Activated T-cell treated with anti-CD3 and anti-CD28 coated beads, Interleukin-2, amount 50 U/mL, for 24 hours (primary cell): Measurements from ENCODE around the gene APOC1.
"Not testable (repeated sequence)": the region's sequence is repeated elsewhere in the genome, so short reads cannot be mapped to it uniquely, and the experiment has no call there.

ENCODE experiments used
- DNase-seq: peaks from one replicate; pipeline ENCODE4 v3.0.0-alpha.2; 2020
- H3K27ac Mint-ChIP-seq: 2 replicates; pipeline ENCODE4 v1.8.0; 2020; ENCODE audit warnings: mild to moderate bottlenecking, mixed read lengths
- H3K27me3 Mint-ChIP-seq: 2 replicates; pipeline ENCODE4 v1.8.0; 2020; ENCODE audit warnings: mixed read lengths
- H3K36me3 Mint-ChIP-seq: 2 replicates; pipeline ENCODE4 v1.8.0; 2020; ENCODE audit warnings: low read depth, mixed read lengths
- H3K4me1 Mint-ChIP-seq: 2 replicates; pipeline ENCODE4 v1.8.0; 2020; ENCODE audit warnings: low read depth, mixed read lengths
- H3K4me3 Mint-ChIP-seq: 2 replicates; pipeline ENCODE4 v1.8.0; 2020; ENCODE audit warnings: mild to moderate bottlenecking, moderate library complexity, mixed read lengths
- H3K9me3 Mint-ChIP-seq: 2 replicates; pipeline ENCODE4 v1.8.0; 2020; ENCODE audit warnings: mixed read lengths

The APOC1 gene

GRCh38 chr19:44924243-44924725 lies 9.9 kb downstream of the APOC1 start:
- Mint-ChIP-seq H3K27me3 (peaks cover 27% of the 10 kb centered on the region), H3K27ac (no peak overlapping the region), H3K9me3 (no peaks in the 10 kb centered on the region), H3K4me3 (no peak overlapping the region), H3K36me3 (no peaks in the 10 kb centered on the region), H3K4me1 (peaks cover 5% of the 10 kb centered on the region)
- no peak for DNase-seq

- H3K27me3 Mint-ChIP-seq = peaks cover 27% of the 10 kb centered on the region
- no peaks in the 10 kb centered on the region for H3K9me3 Mint-ChIP-seq
- no peak overlapping the region for H3K4me3 Mint-ChIP-seq
- no peaks in the 10 kb centered on the region for H3K36me3 Mint-ChIP-seq
- no peak overlapping the region for H3K27ac Mint-ChIP-seq
- peaks cover 5% of the 10 kb centered on the region for H3K4me1 Mint-ChIP-seq
- no peak for DNase-seq
These were observed 10.9 kb downstream of the APOC1 start for GRCh38 chr19:44925114-44925891.

DNA sequence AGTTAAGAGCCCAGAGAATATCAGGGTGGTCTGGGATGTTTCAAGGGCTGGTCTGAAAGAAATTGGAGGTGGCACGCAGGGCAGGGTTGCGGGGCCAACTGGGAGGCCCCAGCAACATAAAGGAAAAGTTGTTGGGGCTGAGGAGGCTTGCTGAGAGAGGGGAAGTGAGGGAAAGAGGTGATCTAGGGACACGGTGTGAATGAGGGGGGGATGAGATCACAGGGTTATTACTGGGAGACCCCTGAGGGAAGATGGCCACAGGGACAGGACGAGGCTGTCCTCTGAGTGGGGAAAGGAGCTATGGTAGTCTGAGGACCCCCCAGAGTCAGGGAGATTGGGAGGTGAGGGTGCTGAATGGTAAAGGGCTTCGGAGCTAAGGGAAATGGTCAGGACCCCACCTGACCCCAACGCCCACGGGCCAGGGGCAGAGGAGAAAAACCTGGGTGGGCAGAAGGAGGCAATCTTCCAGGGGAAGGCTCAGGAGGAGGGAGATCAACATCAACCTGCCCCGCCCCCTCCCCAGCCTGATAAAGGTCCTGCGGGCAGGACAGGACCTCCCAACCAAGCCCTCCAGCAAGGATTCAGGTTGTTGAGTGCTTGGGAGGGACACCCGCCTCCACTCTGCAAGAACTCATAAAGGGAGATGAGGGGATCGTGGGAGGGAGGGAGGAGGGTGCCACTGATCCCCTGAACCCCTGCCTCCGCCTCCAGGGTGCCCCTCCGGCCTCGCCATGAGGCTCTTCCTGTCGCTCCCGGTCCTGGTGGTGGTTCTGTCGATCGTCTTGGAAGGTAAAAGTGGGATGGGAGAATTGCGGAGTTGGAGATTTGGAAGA lies 12.1 kb downstream of the APOC1 start:
- H3K4me3 Mint-ChIP-seq = peak overlapping the region; percentile 38
- H3K9me3 Mint-ChIP-seq, DNase-seq, H3K27ac Mint-ChIP-seq, H3K4me1 Mint-ChIP-seq, H3K36me3 Mint-ChIP-seq: not testable (repeated sequence)
- peaks cover 27% of the 10 kb centered on the region for H3K27me3 Mint-ChIP-seq

DNA sequence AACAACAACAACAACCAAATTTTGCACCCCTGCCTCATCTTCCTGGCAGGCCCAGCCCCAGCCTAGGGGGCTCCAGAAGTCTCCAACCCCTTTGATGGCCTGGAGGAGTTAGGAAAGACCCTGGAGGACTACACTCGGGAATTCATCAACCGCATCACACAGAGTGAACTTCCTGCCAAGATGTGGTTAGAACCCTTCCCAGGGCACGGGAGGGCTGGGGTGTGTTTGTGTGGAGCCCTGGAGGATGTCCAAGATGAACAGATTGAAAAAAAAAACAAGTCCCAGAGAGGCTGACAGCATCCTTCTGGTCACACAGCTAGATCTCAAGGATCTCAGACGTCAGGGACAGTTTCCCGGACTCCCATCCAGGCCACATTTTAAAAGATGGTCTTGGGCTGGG lies 13.3 kb downstream of the APOC1 start:
- H3K9me3 Mint-ChIP-seq = no peaks in the 10 kb centered on the region
- no peaks in the 10 kb centered on the region for H3K36me3 Mint-ChIP-seq
- H3K27ac Mint-ChIP-seq = no peak overlapping the region
- no peak overlapping the region for H3K4me3 Mint-ChIP-seq
- no peak for DNase-seq
- peaks cover 5% of the 10 kb centered on the region for H3K4me1 Mint-ChIP-seq
- H3K27me3 Mint-ChIP-seq = peaks cover 27% of the 10 kb centered on the region

DNA sequence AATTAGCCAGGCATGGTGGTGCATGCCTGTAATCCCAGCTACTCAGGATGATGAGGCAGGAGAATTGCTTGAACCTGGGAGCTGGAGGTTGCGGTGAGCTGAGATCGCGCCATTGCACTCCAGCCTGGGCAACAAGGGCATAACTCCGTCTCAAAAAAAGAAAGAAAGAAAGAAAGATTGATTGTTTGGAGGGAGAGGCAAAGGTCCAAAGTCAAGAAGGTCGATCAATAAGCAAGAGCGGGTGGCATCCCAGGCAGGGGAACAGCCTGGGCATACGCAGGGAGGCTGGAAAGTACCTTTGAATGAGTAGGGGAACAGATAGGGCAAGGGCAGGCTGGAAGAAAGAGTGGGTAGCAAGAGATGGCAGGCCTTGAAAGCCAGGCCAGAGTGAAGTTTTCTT lies 15.7 kb downstream of the APOC1 start:
- Mint-ChIP-seq H3K27me3 (peaks cover 26% of the 10 kb centered on the region), H3K36me3 (no peaks in the 10 kb centered on the region), H3K4me3 (no peak overlapping the region), H3K9me3 (no peaks in the 10 kb centered on the region), H3K4me1 (peaks cover 5% of the 10 kb centered on the region), H3K27ac (no peak overlapping the region)
- no peak for DNase-seq

DNA sequence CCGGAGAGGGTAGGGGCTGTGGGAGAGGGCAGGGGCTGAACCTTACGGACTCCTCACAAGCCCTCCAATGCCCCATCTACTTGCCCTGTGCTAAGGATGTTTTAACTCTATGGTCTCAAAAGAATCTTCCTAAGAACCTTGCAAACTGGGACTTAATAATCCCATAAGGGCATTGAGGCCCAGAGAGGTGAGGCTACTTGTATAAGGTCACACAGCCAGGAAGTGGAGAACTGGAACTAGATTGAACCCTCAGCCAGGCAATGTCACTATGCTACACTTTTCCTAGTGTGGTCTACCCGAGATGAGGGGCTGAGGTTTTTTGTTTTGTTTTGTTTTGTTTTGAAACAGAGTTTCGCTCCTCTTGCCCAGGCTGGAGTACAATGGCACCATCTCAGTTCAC lies 17.1 kb downstream of the APOC1 start:
- no peaks in the 10 kb centered on the region for H3K9me3 Mint-ChIP-seq
- no peak overlapping the region for H3K4me3 Mint-ChIP-seq
- H3K27me3 Mint-ChIP-seq = peaks cover 11% of the 10 kb centered on the region
- peaks cover 5% of the 10 kb centered on the region for H3K4me1 Mint-ChIP-seq
- no peaks in the 10 kb centered on the region for H3K36me3 Mint-ChIP-seq
- H3K27ac Mint-ChIP-seq = no peak overlapping the region
- no peak for DNase-seq

DNA sequence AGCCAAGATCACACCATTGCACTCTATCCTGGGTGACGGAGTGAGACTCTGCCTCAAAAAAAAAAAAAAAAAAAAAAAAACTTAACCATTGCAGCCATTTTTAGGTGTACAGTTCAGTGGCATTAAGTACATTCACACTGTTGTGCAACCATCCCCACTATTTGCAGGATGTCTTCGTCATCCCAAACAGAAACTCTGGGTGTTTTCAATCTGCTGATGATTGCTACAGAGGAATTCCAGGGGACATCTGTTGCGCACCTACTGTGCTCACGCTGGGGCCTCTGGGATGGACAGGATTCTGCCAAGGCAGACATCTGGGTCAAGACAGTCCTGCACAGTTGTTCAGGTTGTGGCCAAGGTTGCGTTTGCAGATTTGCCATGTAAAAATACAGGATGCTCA lies 25.3 kb downstream of the APOC1 start:
- H3K4me1 Mint-ChIP-seq = no peaks in the 10 kb centered on the region
- H3K9me3 Mint-ChIP-seq = no peaks in the 10 kb centered on the region
- DNase-seq = no peak
- no peaks in the 10 kb centered on the region for H3K27me3 Mint-ChIP-seq
- H3K27ac Mint-ChIP-seq = no peak overlapping the region
- no peaks in the 10 kb centered on the region for H3K36me3 Mint-ChIP-seq
- no peak overlapping the region for H3K4me3 Mint-ChIP-seq

GRCh38 chr19:44942067-44942571 lies 27.7 kb downstream of the APOC1 start, which contains the start of gene APOC4:
TSS of gene APOC4 (plus strand) at chr19:44942237. CDS start at chr19:44942278, 41 bp downstream.
- no peaks in the 10 kb centered on the region for H3K36me3 Mint-ChIP-seq
- no peaks in the 10 kb centered on the region for H3K4me1 Mint-ChIP-seq
- no peak within 1 kb of the TSS for H3K4me3 Mint-ChIP-seq
- DNase-seq = no peak
- no peaks in the 10 kb centered on the region for H3K27me3 Mint-ChIP-seq
- H3K27ac Mint-ChIP-seq = no peak within 1 kb of the TSS
- H3K9me3 Mint-ChIP-seq = no peaks in the 10 kb centered on the region

DNA sequence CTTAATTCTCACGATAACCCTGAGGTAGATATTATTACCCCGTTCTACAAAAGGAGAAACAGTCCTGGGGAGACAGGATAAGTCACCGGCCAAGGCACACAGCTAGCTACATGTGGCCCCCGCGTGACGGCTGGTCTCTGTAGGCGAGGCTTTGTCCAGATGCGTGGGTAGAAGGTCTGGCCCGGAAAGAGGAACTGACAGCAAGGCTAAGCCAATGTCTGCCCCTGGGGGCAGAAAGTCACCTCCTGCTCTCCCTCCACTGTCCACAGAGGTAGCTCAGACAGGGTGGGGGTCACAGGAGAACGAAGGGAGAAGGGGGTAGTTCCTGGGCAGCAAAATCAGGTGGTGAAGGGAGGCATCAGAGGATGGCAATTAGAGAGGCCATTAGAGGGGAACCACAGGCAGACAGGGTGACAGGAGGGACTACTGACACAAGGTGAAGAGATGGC lies 29.4 kb downstream of the APOC1 start:
- no peaks in the 10 kb centered on the region for H3K27me3 Mint-ChIP-seq
- H3K4me3 Mint-ChIP-seq = no peak overlapping the region
- no peaks in the 10 kb centered on the region for H3K9me3 Mint-ChIP-seq
- no peak overlapping the region for H3K27ac Mint-ChIP-seq
- H3K36me3 Mint-ChIP-seq = no peaks in the 10 kb centered on the region
- no peak for DNase-seq
- H3K4me1 Mint-ChIP-seq = no peaks in the 10 kb centered on the region

- Mint-ChIP-seq H3K36me3 (peaks cover 5% of the 10 kb centered on the region), H3K4me1 (no peaks in the 10 kb centered on the region), H3K27me3 (no peaks in the 10 kb centered on the region), H3K9me3 (no peaks in the 10 kb centered on the region), H3K27ac (no peak overlapping the region), H3K4me3 (no peak overlapping the region)
- no peak for DNase-seq
These were observed 32.7 kb downstream of the APOC1 start for GRCh38 chr19:44947041-44947581.

DNA sequence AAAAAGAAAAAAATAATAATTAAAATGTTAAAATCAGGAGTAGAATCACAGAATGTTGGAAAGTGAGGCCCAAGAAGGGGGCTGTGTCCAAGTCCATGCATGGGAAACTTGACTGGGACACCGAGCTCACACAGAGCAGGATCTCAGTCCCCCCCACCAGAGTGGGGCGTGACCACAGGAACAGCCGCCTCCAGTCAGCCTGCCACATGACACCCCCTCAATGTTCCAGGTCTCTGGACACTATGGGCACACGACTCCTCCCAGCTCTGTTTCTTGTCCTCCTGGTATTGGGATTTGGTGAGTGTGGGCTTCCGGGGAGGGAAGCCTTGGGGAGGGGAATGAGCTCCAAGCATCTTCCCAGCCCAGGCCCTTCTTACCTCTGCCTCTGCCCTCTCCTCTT lies 33.8 kb downstream of the APOC1 start:
- peak overlapping the region; percentile 37 for H3K27ac Mint-ChIP-seq
- H3K9me3 Mint-ChIP-seq = no peaks in the 10 kb centered on the region
- H3K4me3 Mint-ChIP-seq = no peak overlapping the region
- DNase-seq = no peak
- peaks cover 5% of the 10 kb centered on the region for H3K36me3 Mint-ChIP-seq
- H3K27me3 Mint-ChIP-seq = no peaks in the 10 kb centered on the region
- no peaks in the 10 kb centered on the region for H3K4me1 Mint-ChIP-seq

DNA sequence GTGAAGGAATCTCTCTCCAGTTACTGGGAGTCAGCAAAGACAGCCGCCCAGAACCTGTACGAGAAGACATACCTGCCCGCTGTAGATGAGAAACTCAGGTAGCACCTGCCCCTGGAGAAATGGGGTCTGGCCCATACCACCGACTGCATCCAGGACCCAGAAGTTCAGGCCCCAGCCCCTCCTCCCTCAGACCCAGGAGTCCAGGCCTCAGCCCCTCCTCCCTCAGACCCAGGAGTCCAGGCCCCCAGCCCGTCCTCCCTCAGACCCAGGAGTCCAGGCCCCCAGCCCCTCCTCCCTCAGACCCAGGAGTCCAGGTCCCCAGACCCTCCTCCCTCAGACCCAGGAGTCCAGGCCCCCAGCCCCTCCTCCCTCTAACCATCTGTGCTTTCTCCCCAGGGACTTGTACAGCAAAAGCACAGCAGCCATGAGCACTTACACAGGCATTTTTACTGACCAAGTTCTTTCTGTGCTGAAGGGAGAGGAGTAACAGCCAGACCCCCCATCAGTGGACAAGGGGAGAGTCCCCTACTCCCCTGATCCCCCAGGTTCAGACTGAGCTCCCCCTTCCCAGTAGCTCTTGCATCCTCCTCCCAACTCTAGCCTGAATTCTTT lies 34.5 kb downstream of the APOC1 start:
- H3K36me3 Mint-ChIP-seq = peaks cover 5% of the 10 kb centered on the region
- H3K27ac Mint-ChIP-seq = no peak overlapping the region
- no peaks in the 10 kb centered on the region for H3K9me3 Mint-ChIP-seq

DNA sequence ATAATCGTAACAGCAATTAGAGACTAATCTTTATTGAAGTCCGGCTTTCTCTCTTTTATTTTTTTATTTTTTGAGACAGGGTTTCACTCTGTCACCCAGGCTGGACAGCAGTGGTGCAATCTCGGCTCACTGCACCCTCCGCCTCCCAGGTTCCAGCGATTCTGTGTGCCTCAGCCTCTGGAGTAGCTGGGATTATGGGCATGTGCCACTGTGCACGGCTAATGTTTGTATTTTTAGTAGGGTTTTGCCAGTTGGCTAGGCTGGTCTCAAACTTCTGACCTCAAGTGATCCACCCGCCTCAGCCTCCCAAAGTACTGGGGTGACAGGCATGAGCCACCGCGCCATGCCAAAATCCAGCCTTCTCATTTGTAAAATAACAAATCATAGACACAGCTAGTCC lies 35.1 kb downstream of the APOC1 start:
- H3K9me3 Mint-ChIP-seq = no peaks in the 10 kb centered on the region
- H3K4me1 Mint-ChIP-seq = peaks cover 8% of the 10 kb centered on the region
- H3K27ac Mint-ChIP-seq = no peak overlapping the region
- no peaks in the 10 kb centered on the region for H3K27me3 Mint-ChIP-seq
- H3K36me3 Mint-ChIP-seq = peaks cover 7% of the 10 kb centered on the region
- H3K4me3 Mint-ChIP-seq = no peak overlapping the region
- DNase-seq = no peak

More for the DNA sequence above, 34.5 kb downstream of the APOC1 start:
- Mint-ChIP-seq H3K4me3 (no peak overlapping the region), H3K27me3 (no peaks in the 10 kb centered on the region), H3K4me1 (peaks cover 5% of the 10 kb centered on the region)
- no peak for DNase-seq
